Neural progenitor cell (in vitro differentiated cells): ENCODE results near the gene HOXD3. TPM values are rescaled to one million over a fixed set of nuclear protein-coding genes. Genes with fewer than 3 reads are reported as not detected.

Experiments
- DNase-seq: peaks from one replicate; pipeline ENCODE4 v3.0.0-alpha.2; 2016; ENCODE audit warnings: low spot score
- H2AFZ ChIP-seq: fragments of 200-600 bp; sonication (generic); replicated peaks from 2 replicates; pipeline ENCODE4 v1.6.1; 2016; ENCODE audit warnings: antibody characterized with exemption
- H3F3A ChIP-seq: fragments of 200-600 bp; sonication (generic); 2 replicates; pipeline ENCODE4 v1.6.1; 2016; ENCODE audit warnings: antibody characterized with exemption, low read depth
- H3K27ac ChIP-seq: fragments of 200-600 bp; sonication (generic); 2 replicates; pipeline ENCODE4 v1.5.1; 2016; ENCODE audit warnings: mild to moderate bottlenecking
- H3K27me3 ChIP-seq: fragments of 200-600 bp; sonication (generic); 2 replicates; pipeline ENCODE4 v1.6.1; 2016; ENCODE audit warnings: mild to moderate bottlenecking, moderate library complexity
- H3K36me3 ChIP-seq: fragments of 200-600 bp; sonication (generic); 2 replicates; pipeline ENCODE4 v1.5.1; 2016
- H3K4me1 ChIP-seq: fragments of 200-600 bp; sonication (generic); 2 replicates; pipeline ENCODE4 v1.6.1; 2016; ENCODE audit warnings: mixed run types
- H3K4me2 ChIP-seq: fragments of 200-600 bp; sonication (generic); 2 replicates; pipeline ENCODE4 v1.6.1; 2016
- H3K4me3 ChIP-seq: fragments of 200-600 bp; sonication (generic); 2 replicates; pipeline ENCODE4 v1.5.1; 2016
- H3K79me2 ChIP-seq: fragments of 200-600 bp; sonication (generic); 2 replicates; pipeline ENCODE4 v1.6.1; 2016; ENCODE audit warnings: low read depth
- H3K9ac ChIP-seq: fragments of 200-600 bp; sonication (generic); 2 replicates; pipeline ENCODE4 v1.6.1; 2016
- H3K9me3 ChIP-seq: fragments of 200-600 bp; sonication (generic); 2 replicates; pipeline ENCODE4 v1.5.1; 2016; ENCODE audit warnings: low read depth
- H4K20me1 ChIP-seq: fragments of 200-600 bp; sonication (generic); 2 replicates; pipeline ENCODE4 v1.6.1; 2016; ENCODE audit warnings: low read depth
- H3K27ac Mint-ChIP-seq: 3 replicates; pipeline ENCODE4 v1.8.0; 2021; ENCODE audit warnings: mixed read lengths
- H3K27me3 Mint-ChIP-seq: 2 replicates; pipeline ENCODE4 v1.8.0; 2022; ENCODE audit warnings: low read depth, mild to moderate bottlenecking, inconsistent platforms, moderate library complexity, mixed read lengths; ENCODE audit not compliant: insufficient read depth
- H3K36me3 Mint-ChIP-seq: 3 replicates; pipeline ENCODE4 v1.8.0; 2021; ENCODE audit warnings: mixed read lengths
- H3K4me1 Mint-ChIP-seq: 3 replicates; pipeline ENCODE4 v1.8.0; 2021; ENCODE audit warnings: mixed read lengths
- H3K4me3 Mint-ChIP-seq: 3 replicates; pipeline ENCODE4 v1.8.0; 2021; ENCODE audit warnings: mild to moderate bottlenecking, moderate library complexity, mixed read lengths
- H3K9me3 Mint-ChIP-seq: 3 replicates; pipeline ENCODE4 v1.8.0; 2020; ENCODE audit warnings: mixed read lengths
- EZH2 ChIP-seq: fragments of 200-600 bp; sonication (generic); IDR thresholded peaks from 2 replicates; pipeline ENCODE4 v1.6.1; 2017; ENCODE audit warnings: antibody characterized with exemption, mild to moderate bottlenecking, moderate library complexity
- EZH2phosphoT487 ChIP-seq: fragments of 200-600 bp; sonication (generic); IDR thresholded peaks from 2 replicates; pipeline ENCODE4 v1.6.1; 2017; ENCODE audit warnings: antibody characterized with exemption
- total RNA-seq: library from RNA; depleted of rRNA; stranded (reverse); fragments of >200 nt; gene quantifications from 2 replicates; pipeline ENCODE4 v1.2.3, GENCODE V29; 2015; ENCODE audit warnings: low replicate concordance
- TF ChIP-seq, protein P1 (sequence below): fragments of 200-600 bp; sonication (generic); IDR thresholded peaks from 2 replicates; pipeline ENCODE4 v1.5.1; 2017; ENCODE audit warnings: antibody characterized with exemption, mild to moderate bottlenecking

HOXD3 gene
- total RNA-seq, 1 donor from 2014 or later, result not detected

GRCh38 chr2:176147800-176148496, 9.2 kb upstream of the HOXD3 start:
- Histone ChIP-seq H4K20me1 (peaks cover 66% of the 10 kb centered on the region), H3K4me1 (no peaks in the 10 kb centered on the region), H3F3A (no peaks in the 10 kb centered on the region), H3K9me3 (no peaks in the 10 kb centered on the region), H3K79me2 (no peaks in the 10 kb centered on the region), H3K4me2 (no peak overlapping the region), H3K27ac (no peak overlapping the region), H3K36me3 (no peaks in the 10 kb centered on the region), H3K4me3 (no peak overlapping the region), H3K27me3 (peaks cover 100% of the 10 kb centered on the region), H3K9ac (no peak overlapping the region), H2AFZ (no peak overlapping the region)
- TF ChIP-seq EZH2phosphoT487 (peak; percentile 88), EZH2 (peak; percentile 94)
- TF ChIP-seq, protein P1, sequence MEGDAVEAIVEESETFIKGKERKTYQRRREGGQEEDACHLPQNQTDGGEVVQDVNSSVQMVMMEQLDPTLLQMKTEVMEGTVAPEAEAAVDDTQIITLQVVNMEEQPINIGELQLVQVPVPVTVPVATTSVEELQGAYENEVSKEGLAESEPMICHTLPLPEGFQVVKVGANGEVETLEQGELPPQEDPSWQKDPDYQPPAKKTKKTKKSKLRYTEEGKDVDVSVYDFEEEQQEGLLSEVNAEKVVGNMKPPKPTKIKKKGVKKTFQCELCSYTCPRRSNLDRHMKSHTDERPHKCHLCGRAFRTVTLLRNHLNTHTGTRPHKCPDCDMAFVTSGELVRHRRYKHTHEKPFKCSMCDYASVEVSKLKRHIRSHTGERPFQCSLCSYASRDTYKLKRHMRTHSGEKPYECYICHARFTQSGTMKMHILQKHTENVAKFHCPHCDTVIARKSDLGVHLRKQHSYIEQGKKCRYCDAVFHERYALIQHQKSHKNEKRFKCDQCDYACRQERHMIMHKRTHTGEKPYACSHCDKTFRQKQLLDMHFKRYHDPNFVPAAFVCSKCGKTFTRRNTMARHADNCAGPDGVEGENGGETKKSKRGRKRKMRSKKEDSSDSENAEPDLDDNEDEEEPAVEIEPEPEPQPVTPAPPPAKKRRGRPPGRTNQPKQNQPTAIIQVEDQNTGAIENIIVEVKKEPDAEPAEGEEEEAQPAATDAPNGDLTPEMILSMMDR, result no peak
- Mint-ChIP-seq H3K4me1 (no peaks in the 10 kb centered on the region), H3K4me3 (no peak overlapping the region), H3K9me3 (peaks cover 5% of the 10 kb centered on the region), H3K27me3 (peaks cover 91% of the 10 kb centered on the region), H3K36me3 (no peaks in the 10 kb centered on the region), H3K27ac (no peak overlapping the region)
- DNase-seq, result no peak

DNA sequence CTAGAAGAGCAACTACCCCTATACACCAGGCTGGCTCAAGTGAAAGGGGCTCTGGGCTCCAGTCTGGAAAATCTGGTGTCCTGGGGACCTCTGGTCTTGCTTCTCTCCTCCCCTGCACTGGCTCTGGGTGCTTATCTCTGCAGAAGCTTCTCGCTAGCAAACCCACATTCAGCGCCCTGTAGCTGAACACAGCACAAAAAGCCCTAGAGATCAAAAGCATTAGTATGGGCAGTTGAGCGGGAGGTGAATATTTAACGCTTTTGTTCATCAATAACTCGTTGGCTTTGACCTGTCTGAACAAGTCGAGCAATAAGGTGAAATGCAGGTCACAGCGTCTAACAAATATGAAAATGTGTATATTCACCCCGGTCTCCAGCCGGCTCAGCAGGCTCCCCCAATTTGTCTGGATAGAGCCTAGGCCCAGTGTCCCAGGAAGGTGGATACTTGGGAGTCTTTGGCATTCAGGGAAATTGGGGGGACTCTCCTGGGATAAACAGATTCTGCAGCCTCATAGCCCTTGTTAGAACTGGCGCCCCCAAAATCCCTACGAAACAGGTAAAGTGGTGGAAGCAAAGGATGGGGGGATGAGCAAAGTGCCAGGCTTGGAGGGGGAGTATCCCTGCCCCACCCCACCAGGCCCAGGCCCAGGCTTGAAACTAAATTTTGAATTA, 8.2 kb upstream of the HOXD3 start:
- H3F3A ChIP-seq, result no peaks in the 10 kb centered on the region
- peaks cover 94% of the 10 kb centered on the region for H3K27me3 Mint-ChIP-seq
- no peaks in the 10 kb centered on the region for H3K79me2 ChIP-seq
- H3K4me1 ChIP-seq, result no peaks in the 10 kb centered on the region
- H3K36me3 Mint-ChIP-seq, result no peaks in the 10 kb centered on the region
- no peak overlapping the region for H3K4me3 ChIP-seq
- no peaks in the 10 kb centered on the region for H3K36me3 ChIP-seq
- no peaks in the 10 kb centered on the region for H3K9me3 ChIP-seq
- peaks cover 75% of the 10 kb centered on the region for H4K20me1 ChIP-seq
- no peak overlapping the region for H3K4me3 Mint-ChIP-seq
- no peak for DNase-seq
- no peak overlapping the region for H3K9ac ChIP-seq
- no peaks in the 10 kb centered on the region for H3K4me1 Mint-ChIP-seq
- no peak overlapping the region for H2AFZ ChIP-seq
- H3K4me2 ChIP-seq, result no peak overlapping the region
- no peak overlapping the region for H3K27ac Mint-ChIP-seq
- peaks cover 100% of the 10 kb centered on the region for H3K27me3 ChIP-seq
- H3K27ac ChIP-seq, result no peak overlapping the region
- no peak for TF ChIP-seq EZH2phosphoT487
- TF ChIP-seq, protein P1, result no peak
- TF ChIP-seq EZH2, result no peak
- peaks cover 5% of the 10 kb centered on the region for H3K9me3 Mint-ChIP-seq

- TF ChIP-seq EZH2phosphoT487, result no peak
- peak; percentile 99 for TF ChIP-seq EZH2
- TF ChIP-seq, protein P1, result no peak
- Histone ChIP-seq H3K4me1 (no peaks in the 10 kb centered on the region), H3K79me2 (no peaks in the 10 kb centered on the region), H3K4me3 (no peak overlapping the region), H3K27ac (no peak overlapping the region), H3F3A (no peaks in the 10 kb centered on the region), H3K9me3 (no peaks in the 10 kb centered on the region), H3K9ac (no peak overlapping the region), H4K20me1 (peaks cover 81% of the 10 kb centered on the region), H3K36me3 (no peaks in the 10 kb centered on the region), H3K27me3 (peaks cover 100% of the 10 kb centered on the region), H2AFZ (no peak overlapping the region), H3K4me2 (no peak overlapping the region)
- no peaks in the 10 kb centered on the region for H3K4me1 Mint-ChIP-seq
- DNase-seq, result no peak
- no peaks in the 10 kb centered on the region for H3K36me3 Mint-ChIP-seq
- peaks cover 98% of the 10 kb centered on the region for H3K27me3 Mint-ChIP-seq
- H3K4me3 Mint-ChIP-seq, result peak overlapping the region; percentile 10
- no peak overlapping the region for H3K27ac Mint-ChIP-seq
- peaks cover 5% of the 10 kb centered on the region for H3K9me3 Mint-ChIP-seq
Measured at GRCh38 chr2:176149481-176149938, 7.6 kb upstream of the HOXD3 start.
